HG03354 (cell line): ENCODE measurements around the gene KRTAP5-9.
"Not testable (repeated sequence)": the region's sequence is repeated elsewhere in the genome, so short reads cannot be mapped to it uniquely, and the experiment has no call there.

Source experiments
- ATAC-seq: cut with Tn5 transposase; IDR thresholded peaks from one replicate; pipeline ENCODE4 v1.9.1; 2021; ENCODE audit warnings: mild to moderate bottlenecking; ENCODE audit not compliant: unreplicated experiment, poor library complexity, severe bottlenecking

KRTAP5-9 gene

DNA sequence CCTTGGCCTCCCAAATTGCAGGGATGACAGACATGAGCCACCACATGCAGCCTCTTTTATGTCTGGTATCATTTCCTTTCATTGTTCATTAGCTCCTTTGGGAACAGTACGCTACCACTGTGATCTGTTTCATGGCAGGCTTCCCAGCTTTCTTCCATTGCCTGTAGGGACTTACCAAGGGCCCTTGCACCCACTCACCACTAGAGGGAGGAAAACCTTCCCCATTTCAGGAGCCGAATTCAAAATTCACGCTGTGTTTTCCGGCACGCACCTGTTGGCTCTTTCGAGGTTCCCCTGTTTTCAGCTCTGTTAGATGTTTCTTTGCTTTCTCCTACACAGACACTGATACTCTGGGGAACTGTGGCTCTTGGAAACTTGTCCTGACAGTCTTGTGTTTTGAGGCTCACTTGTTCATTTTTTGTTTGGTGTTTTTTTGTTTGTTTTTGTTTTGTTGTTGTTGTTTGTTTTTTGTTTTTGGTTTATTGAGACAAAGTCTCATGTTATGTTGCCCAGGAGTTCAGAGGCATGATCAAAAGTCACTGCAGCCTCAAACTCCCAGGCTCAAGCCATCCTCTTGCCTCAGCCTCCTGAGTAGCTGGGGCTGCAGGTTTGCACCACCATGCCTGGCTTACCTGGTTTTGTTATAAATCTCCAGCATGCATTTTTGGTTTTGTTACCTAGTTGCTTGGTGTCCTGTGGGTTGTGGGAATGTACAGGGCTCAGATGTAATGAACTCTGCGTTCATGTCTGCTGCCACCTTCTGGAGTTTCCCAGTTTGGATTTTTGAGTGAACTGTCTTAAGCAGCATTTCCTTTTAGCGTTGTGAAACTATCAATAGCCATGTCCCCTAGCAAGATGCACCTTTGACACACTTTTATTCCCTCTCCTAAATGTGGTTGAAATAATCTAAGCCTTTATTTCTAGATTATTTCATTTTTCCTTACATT lies 32.1 kb downstream of the KRTAP5-9 start:
- ATAC-seq: no peak

DNA sequence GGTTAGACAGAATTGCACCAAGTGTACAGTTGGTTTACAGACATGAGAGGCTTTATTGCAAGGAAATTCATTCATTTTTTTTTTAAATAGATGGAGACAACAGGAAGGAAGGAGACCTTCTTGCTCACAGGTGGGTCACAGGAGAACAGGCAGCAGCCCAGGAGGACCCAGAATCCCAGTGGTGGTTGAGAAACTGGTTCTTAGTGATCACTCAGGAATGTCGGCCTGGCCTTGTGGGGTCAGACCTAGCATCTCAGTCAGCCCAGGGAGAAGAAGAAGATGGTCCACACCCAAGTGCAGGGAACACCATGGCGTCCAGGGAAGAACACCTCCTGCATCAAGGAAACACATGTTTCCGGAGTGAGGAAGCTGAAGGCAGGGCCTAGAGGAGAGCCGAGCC lies 33.6 kb downstream of the KRTAP5-9 start:
- ATAC-seq: no peak

DNA sequence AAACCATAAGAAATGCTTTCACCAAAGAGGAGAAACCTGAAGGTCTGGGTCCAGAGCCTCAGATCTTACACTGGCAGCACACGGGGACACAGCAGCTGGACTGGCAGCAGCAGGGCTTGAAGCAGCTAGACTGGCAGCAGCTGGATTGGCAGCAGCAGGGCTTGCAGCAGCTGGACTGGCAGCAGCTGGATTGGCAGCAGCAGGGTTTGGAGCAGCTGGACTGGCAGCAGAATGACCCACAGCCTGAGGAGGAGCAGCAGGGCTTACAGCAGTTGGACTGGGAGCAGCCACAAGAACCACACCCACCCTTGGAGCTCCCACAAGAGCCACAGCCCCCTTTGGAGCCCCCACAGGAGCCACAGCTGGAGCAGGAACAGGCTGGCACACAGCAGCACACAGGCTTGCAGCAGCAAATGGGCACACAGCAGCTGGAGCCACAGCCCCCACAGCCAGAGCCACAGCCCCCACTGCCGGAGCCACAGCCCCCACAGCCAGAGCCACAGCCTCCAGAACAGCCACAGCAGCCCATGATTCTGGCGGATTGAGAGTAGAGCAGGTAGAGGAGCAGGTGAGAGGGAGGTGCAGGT lies 34.2 kb downstream of the KRTAP5-9 start, which contains the start of gene KRTAP5-11:
Gene KRTAP5-11, minus strand, starts transcription at position 567 of the 587 bp plus-strand sequence. Its CDS starts 38 bp downstream, at position 529.
- ATAC-seq: no peak

DNA sequence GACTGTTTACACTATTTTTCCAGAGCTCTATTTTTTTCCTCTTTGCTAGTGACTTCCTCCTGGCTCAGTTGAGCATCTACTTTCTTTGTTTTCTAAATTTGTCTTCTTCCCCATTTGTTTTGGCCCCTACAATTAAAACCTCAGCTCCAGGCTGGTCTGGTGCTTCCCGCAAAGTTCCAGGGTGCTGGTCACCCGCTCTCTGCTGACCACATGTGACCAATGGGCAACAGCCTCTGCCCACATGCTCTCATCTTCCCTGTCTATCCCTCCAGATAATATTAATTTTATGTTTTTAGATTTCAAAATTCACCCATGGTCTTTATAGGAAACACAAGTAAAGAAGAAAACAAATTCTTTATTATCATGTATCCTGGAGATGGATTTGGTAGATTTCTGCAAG lies 34.7 kb downstream of the KRTAP5-9 start:
- not testable (repeated sequence) for ATAC-seq

DNA sequence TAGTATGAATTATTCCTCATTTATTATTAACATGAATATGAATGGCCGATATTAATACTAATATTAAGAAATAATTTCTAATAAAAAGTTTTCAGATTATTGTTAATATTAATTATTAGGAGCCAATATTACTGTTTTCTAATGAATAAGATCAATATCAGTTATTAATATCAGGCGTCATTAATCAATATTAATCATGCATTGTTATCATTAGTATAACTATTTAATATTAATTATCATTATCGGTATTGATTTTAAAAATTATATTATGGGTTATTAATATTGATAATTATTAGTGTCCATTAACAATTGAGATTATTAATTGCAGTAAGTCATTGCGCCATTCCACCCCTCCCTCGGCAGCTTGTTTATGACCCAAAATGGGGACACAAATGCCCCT lies 37.5 kb downstream of the KRTAP5-9 start:
- not testable (repeated sequence) for ATAC-seq

DNA sequence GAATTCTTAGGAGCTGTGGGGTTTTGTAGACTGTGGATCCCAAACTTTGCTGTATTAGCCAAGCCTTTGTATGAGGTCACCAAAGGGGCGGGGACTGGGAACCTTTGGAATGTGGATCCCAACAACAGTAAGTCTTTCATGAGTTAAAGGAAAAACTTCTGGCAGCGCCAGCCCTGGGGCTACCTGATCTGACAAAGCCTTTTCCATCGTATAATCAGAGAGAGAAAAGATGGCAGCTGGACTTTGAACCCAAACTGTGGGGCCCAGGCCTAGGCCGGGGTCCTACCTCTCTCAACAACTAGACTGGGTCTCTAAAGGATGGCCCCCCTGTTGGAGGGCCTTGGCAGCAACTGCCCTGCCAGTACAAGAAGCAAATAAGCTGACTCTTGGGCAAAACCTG lies 40.1 kb downstream of the KRTAP5-9 start:
- not testable (repeated sequence) for ATAC-seq

DNA sequence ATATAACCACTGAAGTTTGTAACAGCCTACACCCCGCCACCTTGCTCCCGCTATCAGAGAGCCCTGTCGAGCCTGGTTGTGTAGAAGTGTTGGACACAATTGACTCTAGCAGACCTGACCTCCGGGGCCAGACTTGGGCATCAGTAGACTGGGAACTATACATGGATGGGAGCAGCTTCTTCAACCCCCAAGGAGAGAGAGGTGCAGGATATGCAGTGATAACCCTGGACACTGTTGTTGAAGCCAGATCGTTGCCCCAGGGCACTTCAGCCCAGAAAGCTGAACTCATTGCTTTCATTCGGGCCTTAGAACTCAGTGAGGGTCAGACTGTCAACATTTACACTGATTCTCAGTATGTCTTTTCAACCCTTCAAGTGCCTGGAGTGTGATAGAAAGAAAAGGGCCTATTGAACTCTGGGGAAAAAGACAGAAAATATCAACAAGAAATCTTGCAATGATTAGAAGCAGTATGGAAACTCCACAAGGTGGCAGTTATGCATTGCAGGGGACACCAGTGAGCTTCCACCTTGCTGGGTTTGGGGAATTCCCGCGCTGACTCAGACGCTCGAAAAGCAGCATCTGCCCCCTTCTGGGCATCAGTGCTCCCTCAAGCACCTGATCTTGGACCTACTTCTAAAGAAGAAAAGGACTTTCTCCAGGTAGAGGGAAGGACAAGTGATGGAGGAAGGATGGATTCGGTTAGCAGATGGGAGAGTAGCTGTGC lies 40.8 kb downstream of the KRTAP5-9 start:
- not testable (repeated sequence) for ATAC-seq

DNA sequence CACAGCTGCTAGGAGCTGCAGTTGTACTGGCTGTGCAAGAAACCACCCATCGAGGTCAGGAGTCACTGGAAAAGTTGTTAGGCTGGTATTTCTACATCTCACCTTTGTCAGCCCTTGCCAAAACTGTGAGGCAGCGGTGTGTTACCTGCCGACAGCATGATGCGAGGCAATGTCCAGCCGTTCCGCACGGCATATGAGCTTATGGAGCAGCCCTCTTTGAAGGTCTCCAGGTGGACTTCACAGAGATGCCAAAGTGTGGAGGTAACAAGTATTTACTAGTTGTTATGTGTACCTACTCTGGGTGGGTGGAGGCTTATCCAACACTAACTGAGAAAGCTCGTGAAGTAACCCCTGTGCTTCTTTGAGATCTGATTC lies 41.3 kb downstream of the KRTAP5-9 start:
- not testable (repeated sequence) for ATAC-seq
